H1 (cell line): ENCODE data around the gene SLC24A3. TPM values are rescaled to one million over a fixed set of nuclear protein-coding genes. Genes with fewer than 3 reads are reported as not detected.

Experiments
- CTCF ChIA-PET: fragments of 300-600 bp; sonication (Branson Sonifier 250); formaldehyde crosslinking; loops from one replicate; lab custom pipeline; 2021; ENCODE audit not compliant: partially characterized antibody; lab: Charles Lee
- POLR2A ChIA-PET: fragments of 300-600 bp; sonication (Branson Sonifier 250); formaldehyde crosslinking; loops from one replicate; lab custom pipeline; 2021; ENCODE audit warnings: inconsistent platforms; ENCODE audit not compliant: partially characterized antibody; lab: Charles Lee
- DNase-seq, 2 experiments: peaks; one replicate each; pipeline versions ENCODE4 v3.0.0 to v3.0.0-alpha.2; 2010 to 2022; ENCODE audit warnings: low spot score in 2 of 2, low read depth in 1 of 2, mixed read lengths in 1 of 2
- FAIRE-seq: peaks from 2 replicates; lab custom pipeline; 2011; peaks lifted over from hg19 to GRCh38; lab: Jason Lieb, UNC
- H2AFZ ChIP-seq: 2 replicates; pipeline ENCODE4 v1.8.1; 2012; ENCODE audit warnings: low read length, inconsistent platforms
- H2AK5ac ChIP-seq: 2 replicates; pipeline ENCODE4 v1.6.1; 2013; ENCODE audit warnings: low read depth, low read length
- H2BK120ac ChIP-seq: replicated peaks from 2 replicates; pipeline ENCODE3; 2013; ENCODE audit warnings: low read depth, low read length, inconsistent platforms
- H2BK12ac ChIP-seq: 2 replicates; pipeline ENCODE4 v1.6.1; 2013; ENCODE audit warnings: low read depth, low read length
- H2BK15ac ChIP-seq: 2 replicates; pipeline ENCODE4 v1.6.1; 2013; ENCODE audit warnings: low read length
- H2BK20ac ChIP-seq: 2 replicates; pipeline ENCODE4 v1.6.1; 2013; ENCODE audit warnings: low read length
- H2BK5ac ChIP-seq: 2 replicates; pipeline ENCODE4 v1.6.1; 2013; ENCODE audit warnings: low read depth, low read length
- H3K14ac ChIP-seq: 2 replicates; pipeline ENCODE4 v1.6.1; 2013; ENCODE audit warnings: inconsistent platforms; ENCODE audit not compliant: insufficient read length
- H3K18ac ChIP-seq: 2 replicates; pipeline ENCODE4 v1.6.1; 2013; ENCODE audit warnings: low read length; ENCODE audit errors: extremely low read depth
- H3K23ac ChIP-seq: 2 replicates; pipeline ENCODE4 v1.6.1; 2013; ENCODE audit warnings: inconsistent platforms; ENCODE audit not compliant: insufficient read length
- H3K23me2 ChIP-seq: 2 replicates; pipeline ENCODE4 v1.6.1; 2013; ENCODE audit warnings: low read depth, low read length
- H3K27ac ChIP-seq: 2 replicates; pipeline ENCODE4 v1.6.1; 2011; ENCODE audit warnings: low read depth, low read length, inconsistent platforms
- H3K27me3 ChIP-seq, 4 experiments: replicated peaks in 1 of 4; 1 replicate in 1 of 4; 2 replicates in 3 of 4; pipeline versions ENCODE4 v1.6.1 to v1.8.1; 2011 to 2013; ENCODE audit warnings: low read length in 3 of 4, mild to moderate bottlenecking in 3 of 4, inconsistent platforms in 2 of 4, mixed read lengths in 2 of 4, moderate library complexity in 1 of 4; ENCODE audit not compliant: control insufficient read depth in 3 of 4, insufficient read depth in 3 of 4; ENCODE audit errors: extremely low read depth in 1 of 4
- H3K36me3 ChIP-seq, 4 experiments: 2 replicates each; pipeline versions ENCODE4 v1.6.1 to v1.8.1; 2011 to 2013; ENCODE audit warnings: mild to moderate bottlenecking in 4 of 4, low read length in 3 of 4, moderate library complexity in 2 of 4, control low read depth in 1 of 4, inconsistent platforms in 1 of 4; ENCODE audit not compliant: insufficient read depth in 4 of 4, control insufficient read depth in 2 of 4
- H3K4ac ChIP-seq: replicated peaks from 2 replicates; pipeline ENCODE3; 2013; ENCODE audit warnings: low read length, low read depth, mixed read lengths, inconsistent platforms; ENCODE audit not compliant: insufficient read length
- H3K4me1 ChIP-seq, 4 experiments: replicated peaks in 1 of 4; 1 replicate in 1 of 4; 2 replicates in 3 of 4; pipeline versions ENCODE4 v1.6.1 to v1.8.1; 2011 to 2013; ENCODE audit warnings: low read length in 3 of 4, inconsistent platforms in 2 of 4, mixed read lengths in 1 of 4; ENCODE audit not compliant: insufficient read depth in 4 of 4, control insufficient read depth in 3 of 4
- H3K4me2 ChIP-seq, 2 experiments: 2 replicates each; pipeline versions ENCODE4 v1.6.1 to v1.8.1; 2011 to 2013; ENCODE audit warnings: low read depth in 2 of 2, low read length in 2 of 2, control low read depth in 1 of 2, inconsistent platforms in 1 of 2, mild to moderate bottlenecking in 1 of 2; ENCODE audit not compliant: insufficient read depth in 1 of 2
- H3K4me3 ChIP-seq, 4 experiments: fragments of 200-600, 300-600 bp in 1 of 4; sonication (generic), shearing (Covaris generic), sonication (Bioruptor Twin) in 1 of 4; 2 replicates each; pipeline versions ENCODE4 v1.5.1 to v1.8.1; 2011 to 2016; ENCODE audit warnings: low read length in 4 of 4, low read depth in 3 of 4, control low read depth in 2 of 4, inconsistent platforms in 2 of 4, mild to moderate bottlenecking in 2 of 4, mixed read lengths in 1 of 4, moderate library complexity in 1 of 4; ENCODE audit not compliant: insufficient read depth in 2 of 4; ENCODE audit errors: extremely low read depth in 1 of 4
- H3K56ac ChIP-seq: replicated peaks from 2 replicates; pipeline ENCODE3; 2013; ENCODE audit warnings: low read depth, mild to moderate bottlenecking, mixed read lengths, low read length, inconsistent platforms; ENCODE audit not compliant: insufficient read length
- H3K79me1 ChIP-seq: 2 replicates; pipeline ENCODE4 v1.6.1; 2013; ENCODE audit warnings: low read depth, low read length, control low read depth
- H3K79me2 ChIP-seq, 2 experiments: 2 replicates each; pipeline versions ENCODE4 v1.6.1 to v1.8.1; 2012 to 2013; ENCODE audit warnings: low read length in 2 of 2, mild to moderate bottlenecking in 2 of 2, inconsistent platforms in 1 of 2; ENCODE audit not compliant: insufficient read depth in 2 of 2, control insufficient read depth in 1 of 2
- H3K9ac ChIP-seq, 4 experiments: replicated peaks in 1 of 4; 1 replicate in 1 of 4; 2 replicates in 3 of 4; pipeline versions ENCODE4 v1.6.1 to v1.8.1; 2011 to 2013; ENCODE audit warnings: low read depth in 3 of 4, low read length in 3 of 4, control low read depth in 2 of 4, mild to moderate bottlenecking in 2 of 4, moderate library complexity in 2 of 4, inconsistent platforms in 1 of 4; ENCODE audit errors: extremely low read depth in 1 of 4
- H3K9me3 ChIP-seq, 2 experiments: 2 replicates each; pipeline versions ENCODE4 v1.6.1 to v1.8.1; 2012 to 2013; ENCODE audit warnings: mild to moderate bottlenecking in 2 of 2, moderate library complexity in 2 of 2, control low read depth in 1 of 2, inconsistent platforms in 1 of 2, low read depth in 1 of 2, low read length in 1 of 2, mixed read lengths in 1 of 2; ENCODE audit not compliant: insufficient read depth in 2 of 2
- H4K20me1 ChIP-seq, 2 experiments: replicated peaks in 1 of 2; 2 replicates each; pipeline versions ENCODE3 to v1.8.1; 2011 to 2013; ENCODE audit warnings: inconsistent platforms in 2 of 2, low read length in 2 of 2, mild to moderate bottlenecking in 1 of 2; ENCODE audit not compliant: insufficient read depth in 2 of 2, control insufficient read depth in 1 of 2
- H4K5ac ChIP-seq: 2 replicates; pipeline ENCODE4 v1.6.1; 2013; ENCODE audit warnings: low read length, low read depth, mixed read lengths, inconsistent platforms; ENCODE audit not compliant: insufficient read length
- H4K8ac ChIP-seq: 2 replicates; pipeline ENCODE4 v1.8.0; 2013; ENCODE audit warnings: mild to moderate bottlenecking, moderate library complexity, low read length, inconsistent platforms; ENCODE audit not compliant: insufficient read depth; ENCODE audit errors: extremely low read depth
- H4K91ac ChIP-seq: replicated peaks from 2 replicates; pipeline ENCODE3; 2013; ENCODE audit warnings: low read length, mixed read lengths, inconsistent platforms; ENCODE audit not compliant: insufficient read length
- BACH1 ChIP-seq: IDR thresholded peaks from 2 replicates; pipeline ENCODE4 v1.6.1; 2012; ENCODE audit warnings: low read length, improper control_type of control experiment
- CHD2 ChIP-seq: IDR thresholded peaks from 2 replicates; pipeline ENCODE4 v1.6.1; 2012; ENCODE audit warnings: low read length, improper control_type of control experiment
- GABPA ChIP-seq: IDR thresholded peaks from 2 replicates; pipeline ENCODE4 v1.6.1; 2011; ENCODE audit warnings: mild to moderate bottlenecking, low read length, moderate library complexity, borderline replicate concordance; ENCODE audit not compliant: insufficient read depth
- KDM4A ChIP-seq: IDR thresholded peaks from one replicate; pipeline ENCODE4 v1.7.1; 2012; ENCODE audit warnings: low read depth, mild to moderate bottlenecking, moderate library complexity, low read length, inconsistent platforms; ENCODE audit not compliant: severe bottlenecking
- MAFK ChIP-seq: IDR thresholded peaks from 2 replicates; pipeline ENCODE4 v1.6.1; 2012; ENCODE audit warnings: low read depth, mild to moderate bottlenecking, improper control_type of control experiment, low read length
- POLR2A ChIP-seq, 2 experiments: IDR thresholded peaks; 1 replicate in 1 of 2; 2 replicates in 1 of 2; pipeline ENCODE4 v1.6.1; 2011; ENCODE audit warnings: low read depth in 2 of 2, low read length in 2 of 2, mild to moderate bottlenecking in 2 of 2; ENCODE audit errors: control extremely low read depth in 1 of 2
- RBBP5 ChIP-seq: IDR thresholded peaks from 2 replicates; pipeline ENCODE4 v1.7.1; 2012; ENCODE audit warnings: low read depth, mild to moderate bottlenecking, inconsistent platforms, low read length, moderate library complexity, borderline replicate concordance
- WGBS, 2 experiments: shearing (Covaris generic) in 1 of 2; methylation state at CpG; one replicate each; pipeline versions ENCODE4 v1.1.6 to v1.1.7; 2013 to 2015; ENCODE audit warnings: low lambda C conversion rate in 2 of 2, mixed read lengths in 2 of 2, inconsistent platforms in 1 of 2, low coverage in 1 of 2, missing lambda C conversion rate in 1 of 2; ENCODE audit not compliant: insufficient replicate concordance in 2 of 2, insufficient coverage in 1 of 2, insufficient read length in 1 of 2; ENCODE audit errors: extremely low coverage in 1 of 2, missing lambda C conversion rate in 1 of 2; 5-methylcytosine and 5-hydroxymethylcytosine counted together
- polyA plus RNA-seq, 7 experiments: library from polyadenylated mRNA; depleted of rRNA in 3 of 7; stranded (reverse) in 5 of 7; unstranded in 2 of 7; fragments of >200 nt in 5 of 7; fragments of 200-250 nt in 2 of 7; gene quantifications; 1 replicate in 5 of 7; 2 replicates in 1 of 7; 4 replicates in 1 of 7; pipeline versions ENCODE4 v1.2.1 to v1.2.3, GENCODE V29; 2011 to 2013; ENCODE audit warnings: missing spikeins in 2 of 7, mixed read lengths in 2 of 7
- total RNA-seq: library from RNA; stranded (reverse); fragmentation: NEBNext Ultra II Directional; extraction: Animal tissue kit (Norgen Biotek cat#: 25700); gene quantifications from 2 replicates; pipeline ENCODE4 v1.2.1, GENCODE V29; 2021
- TF ChIP-seq, protein P1 (sequence below): IDR thresholded peaks from 2 replicates; pipeline ENCODE4 v1.6.1; 2011; ENCODE audit warnings: low read length, improper control_type of control experiment

Gene SLC24A3
- total and polyA plus RNA-seq, 2 of the 8 experiments (the other 6 are each of a cell fraction or from before 2014, with no cell fraction given): 4.5 to 6.3 TPM

DNA sequence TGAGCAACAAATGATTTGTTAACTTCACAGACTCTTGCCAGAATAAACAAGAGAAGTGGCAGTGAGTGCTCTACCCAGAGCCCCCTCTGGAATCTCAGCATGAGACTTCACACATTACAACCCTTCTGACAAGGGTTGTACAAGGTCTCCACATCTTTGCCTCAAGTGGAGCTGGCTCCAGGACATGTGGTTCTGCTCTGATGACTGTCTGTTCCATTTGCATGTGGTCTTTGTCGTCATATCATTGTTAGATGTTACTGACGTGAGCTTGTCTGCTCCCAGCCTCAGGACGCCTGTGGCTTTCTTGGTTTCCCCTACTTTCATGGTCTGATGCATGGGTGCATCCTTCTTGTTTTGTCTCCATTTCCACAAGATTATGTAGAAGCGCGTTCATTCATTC is 115.0 kb downstream of the SLC24A3 start:
- H2AFZ ChIP-seq: no peak overlapping the region
- H2AK5ac ChIP-seq: no peak overlapping the region
- H3K23ac ChIP-seq: no peak overlapping the region
- H4K8ac ChIP-seq: no peak overlapping the region
- H3K56ac ChIP-seq: no peak overlapping the region
- WGBS, 2 experiments: 93% methylated on average over 5 of the region's 5 CpGs; no CpG with 5 or more reads in 1 of the 2 experiments
- no peak overlapping the region for H2BK20ac ChIP-seq
- H3K4me1 ChIP-seq: no peaks in the 10 kb centered on the region
- H3K14ac ChIP-seq: peak overlapping the region; percentile 28
- no peaks in the 10 kb centered on the region for H4K20me1 ChIP-seq
- H3K23me2 ChIP-seq: no peaks in the 10 kb centered on the region; the same call in 1 of the 2 replicates
- H3K18ac ChIP-seq: no peak overlapping the region
- FAIRE-seq (no peak), DNase-seq (no peak)
- H3K9ac ChIP-seq: no peak overlapping the region
- no peak overlapping the region for H3K4me3 ChIP-seq
- no peak overlapping the region for H2BK120ac ChIP-seq
- no peaks in the 10 kb centered on the region for H3K79me1 ChIP-seq
- H2BK12ac ChIP-seq: no peak overlapping the region
- H2BK5ac ChIP-seq: no peak overlapping the region
- H3K36me3 ChIP-seq: no peaks in the 10 kb centered on the region
- no peaks in the 10 kb centered on the region for H3K9me3 ChIP-seq
- H3K27me3 ChIP-seq: no peaks in the 10 kb centered on the region
- no peak overlapping the region for H2BK15ac ChIP-seq
- CTCF ChIA-PET: interaction anchor here (1.2 kb wide), 1 partner anchor 24 kb away, joined by 3 read pairs; no protein-coding TSS in a partner anchor
- no peak overlapping the region for H3K4ac ChIP-seq
- no peak overlapping the region for H3K27ac ChIP-seq
- no peak overlapping the region for H4K91ac ChIP-seq
- POLR2A ChIA-PET: no interaction called here
- no peak overlapping the region for H4K5ac ChIP-seq
- no peak for TF ChIP-seq RBBP5
- no peak for TF ChIP-seq POLR2A (IDR thresholded peaks at IDR 0.05; ENCODE audit: control extremely low read depth in 1 of 2, low read depth in 2 of 2, low read length in 2 of 2)
- TF ChIP-seq KDM4A: no peak
- no peak for TF ChIP-seq CHD2
- no peak for TF ChIP-seq MAFK
- TF ChIP-seq, protein P1, sequence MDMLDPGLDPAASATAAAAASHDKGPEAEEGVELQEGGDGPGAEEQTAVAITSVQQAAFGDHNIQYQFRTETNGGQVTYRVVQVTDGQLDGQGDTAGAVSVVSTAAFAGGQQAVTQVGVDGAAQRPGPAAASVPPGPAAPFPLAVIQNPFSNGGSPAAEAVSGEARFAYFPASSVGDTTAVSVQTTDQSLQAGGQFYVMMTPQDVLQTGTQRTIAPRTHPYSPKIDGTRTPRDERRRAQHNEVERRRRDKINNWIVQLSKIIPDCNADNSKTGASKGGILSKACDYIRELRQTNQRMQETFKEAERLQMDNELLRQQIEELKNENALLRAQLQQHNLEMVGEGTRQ: no peak
- TF ChIP-seq BACH1: no peak
- TF ChIP-seq GABPA: no peak
- no peak overlapping the region for H3K4me2 ChIP-seq
- H3K79me2 ChIP-seq: no peaks in the 10 kb centered on the region
